Smooth muscle cell (in vitro differentiated cells): ENCODE data around the gene TPK1. TPM values are rescaled to one million over a fixed set of nuclear protein-coding genes. Genes with fewer than 3 reads are reported as not detected.

ENCODE experiments used
- DNase-seq: peaks from one replicate; lab custom pipeline; 2025; ENCODE audit not compliant: unreplicated experiment; lab: John Stamatoyannopoulos, UW
- H2AFZ ChIP-seq: fragments of 200-600 bp; sonication (generic); 2 replicates; pipeline ENCODE4 v1.6.0; 2016; ENCODE audit warnings: antibody characterized with exemption, low read depth, mild to moderate bottlenecking
- H3F3A ChIP-seq: fragments of 200-600 bp; sonication (generic); 2 replicates; pipeline ENCODE4 v1.6.0; 2017; ENCODE audit warnings: antibody characterized with exemption, low read depth
- H3K27ac ChIP-seq: fragments of 200-600 bp; sonication (generic); 2 replicates; pipeline ENCODE4 v1.5.1; 2016; ENCODE audit warnings: low read depth, mild to moderate bottlenecking
- H3K27me3 ChIP-seq: fragments of 200-600 bp; sonication (generic); 2 replicates; pipeline ENCODE4 v1.6.1; 2016; ENCODE audit warnings: low read depth, mild to moderate bottlenecking
- H3K36me3 ChIP-seq: fragments of 200-600 bp; sonication (generic); 2 replicates; pipeline ENCODE4 v1.5.1; 2016; ENCODE audit warnings: low read depth
- H3K4me1 ChIP-seq: fragments of 200-600 bp; sonication (generic); 2 replicates; pipeline ENCODE4 v1.5.1; 2016; ENCODE audit warnings: low read depth
- H3K4me2 ChIP-seq: fragments of 200-600 bp; sonication (generic); 2 replicates; pipeline ENCODE4 v1.6.0; 2016; ENCODE audit warnings: mild to moderate bottlenecking
- H3K4me3 ChIP-seq: fragments of 200-600 bp; sonication (generic); 2 replicates; pipeline ENCODE4 v1.5.1; 2016; ENCODE audit warnings: mild to moderate bottlenecking
- H3K79me2 ChIP-seq: fragments of 200-600 bp; sonication (generic); 2 replicates; pipeline ENCODE4 v1.6.0; 2016; ENCODE audit warnings: low read depth, mild to moderate bottlenecking
- H3K9ac ChIP-seq: fragments of 200-600 bp; sonication (generic); 2 replicates; pipeline ENCODE4 v1.6.0; 2016; ENCODE audit warnings: low read depth
- H3K9me3 ChIP-seq: fragments of 200-600 bp; sonication (generic); replicated peaks from 2 replicates; pipeline ENCODE4 v1.5.1; 2016; ENCODE audit warnings: low read depth
- H4K20me1 ChIP-seq: fragments of 200-600 bp; sonication (generic); 2 replicates; pipeline ENCODE4 v1.6.0; 2016; ENCODE audit warnings: low read depth
- WGBS: methylation state at CpG from one replicate; pipeline ENCODE4 v1.1.7; 2016; ENCODE audit warnings: low lambda C conversion rate; 5-methylcytosine and 5-hydroxymethylcytosine counted together
- polyA plus RNA-seq: library from polyadenylated mRNA; unstranded; fragments of >200 nt; fragmentation: Nextera tagmentation; extraction: Ambion mirVana; gene quantifications from 2 replicates; pipeline ENCODE4 v1.2.1, GENCODE V29; 2016
- total RNA-seq: library from RNA; depleted of rRNA; stranded (reverse); fragments of >200 nt; gene quantifications from 2 replicates; pipeline ENCODE4 v1.2.3, GENCODE V29; 2014
- TF ChIP-seq, protein P1 (sequence below): fragments of 200-600 bp; sonication (generic); IDR thresholded peaks from 2 replicates; pipeline ENCODE4 v1.5.1; 2017; ENCODE audit warnings: borderline replicate concordance, mild to moderate bottlenecking, antibody characterized with exemption; ENCODE audit not compliant: insufficient read depth, poor library complexity, severe bottlenecking

Gene TPK1
- total and polyA plus RNA-seq, 2 experiments from 2014 or later: 1.2 to 1.9 TPM

DNA sequence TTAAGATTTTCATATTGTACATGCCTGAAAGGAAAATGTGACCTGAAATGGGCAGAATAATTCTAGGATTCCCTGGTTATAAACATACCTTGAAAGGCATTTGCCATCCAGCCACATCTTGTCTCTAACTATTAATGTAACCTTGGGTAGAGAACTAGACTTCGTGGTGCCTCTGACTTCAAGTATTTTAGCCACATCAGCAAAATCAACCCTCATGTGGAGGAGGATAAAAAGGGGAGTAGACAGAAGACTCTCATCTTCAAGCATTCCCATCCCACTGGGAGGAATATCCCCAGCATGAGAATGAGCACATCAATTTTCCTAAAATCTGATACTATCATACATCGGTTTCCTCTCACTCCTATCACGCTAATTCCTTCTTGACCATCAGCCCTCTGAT, 267.6 kb downstream of the TPK1 start:
- WGBS: 93% methylated on average over 3 of the region's 3 CpGs
- no peaks in the 10 kb centered on the region for H3K79me2 ChIP-seq
- no peaks in the 10 kb centered on the region for H3K9me3 ChIP-seq
- H3K4me1 ChIP-seq: no peaks in the 10 kb centered on the region
- H3K27me3 ChIP-seq: no peaks in the 10 kb centered on the region
- no peak overlapping the region for H3K4me3 ChIP-seq
- DNase-seq: no peak
- H3K27ac ChIP-seq: no peak overlapping the region
- H4K20me1 ChIP-seq: no peaks in the 10 kb centered on the region
- H3K36me3 ChIP-seq: no peaks in the 10 kb centered on the region
- H2AFZ ChIP-seq: no peak overlapping the region
- no peaks in the 10 kb centered on the region for H3F3A ChIP-seq
- TF ChIP-seq, protein P1, sequence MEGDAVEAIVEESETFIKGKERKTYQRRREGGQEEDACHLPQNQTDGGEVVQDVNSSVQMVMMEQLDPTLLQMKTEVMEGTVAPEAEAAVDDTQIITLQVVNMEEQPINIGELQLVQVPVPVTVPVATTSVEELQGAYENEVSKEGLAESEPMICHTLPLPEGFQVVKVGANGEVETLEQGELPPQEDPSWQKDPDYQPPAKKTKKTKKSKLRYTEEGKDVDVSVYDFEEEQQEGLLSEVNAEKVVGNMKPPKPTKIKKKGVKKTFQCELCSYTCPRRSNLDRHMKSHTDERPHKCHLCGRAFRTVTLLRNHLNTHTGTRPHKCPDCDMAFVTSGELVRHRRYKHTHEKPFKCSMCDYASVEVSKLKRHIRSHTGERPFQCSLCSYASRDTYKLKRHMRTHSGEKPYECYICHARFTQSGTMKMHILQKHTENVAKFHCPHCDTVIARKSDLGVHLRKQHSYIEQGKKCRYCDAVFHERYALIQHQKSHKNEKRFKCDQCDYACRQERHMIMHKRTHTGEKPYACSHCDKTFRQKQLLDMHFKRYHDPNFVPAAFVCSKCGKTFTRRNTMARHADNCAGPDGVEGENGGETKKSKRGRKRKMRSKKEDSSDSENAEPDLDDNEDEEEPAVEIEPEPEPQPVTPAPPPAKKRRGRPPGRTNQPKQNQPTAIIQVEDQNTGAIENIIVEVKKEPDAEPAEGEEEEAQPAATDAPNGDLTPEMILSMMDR: no peak
- H3K4me2 ChIP-seq: no peak overlapping the region
- no peak overlapping the region for H3K9ac ChIP-seq

DNA sequence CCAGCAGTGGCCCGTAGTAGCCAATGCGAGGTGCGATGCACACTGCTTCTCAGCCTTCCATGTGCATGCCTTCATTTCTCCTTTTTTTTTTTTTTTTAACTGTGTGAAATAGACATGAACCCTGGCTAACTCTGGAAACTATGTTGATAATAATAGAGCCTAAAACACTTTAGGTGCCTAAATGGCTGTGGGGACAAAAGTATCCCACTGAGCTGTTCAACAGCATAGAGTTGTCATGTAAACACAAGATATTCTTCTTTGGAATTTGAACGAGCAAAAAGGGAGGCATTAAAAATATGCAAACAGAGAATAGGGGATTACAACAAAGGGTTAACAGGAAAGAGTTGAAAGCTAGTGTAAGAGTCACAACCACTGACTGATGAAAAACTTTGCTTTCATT, 270.3 kb downstream of the TPK1 start:
- Histone ChIP-seq H2AFZ (no peak overlapping the region), H3K27ac (no peak overlapping the region), H3K4me1 (no peaks in the 10 kb centered on the region), H3K9me3 (no peaks in the 10 kb centered on the region), H3K36me3 (no peaks in the 10 kb centered on the region), H3K27me3 (no peaks in the 10 kb centered on the region), H3F3A (no peaks in the 10 kb centered on the region), H3K4me3 (no peak overlapping the region), H4K20me1 (no peaks in the 10 kb centered on the region), H3K79me2 (no peaks in the 10 kb centered on the region), H3K9ac (no peak overlapping the region), H3K4me2 (no peak overlapping the region)
- TF ChIP-seq, protein P1: no peak
- WGBS: 80% methylated on average over 4 of the region's 4 CpGs
- no peak for DNase-seq

DNA sequence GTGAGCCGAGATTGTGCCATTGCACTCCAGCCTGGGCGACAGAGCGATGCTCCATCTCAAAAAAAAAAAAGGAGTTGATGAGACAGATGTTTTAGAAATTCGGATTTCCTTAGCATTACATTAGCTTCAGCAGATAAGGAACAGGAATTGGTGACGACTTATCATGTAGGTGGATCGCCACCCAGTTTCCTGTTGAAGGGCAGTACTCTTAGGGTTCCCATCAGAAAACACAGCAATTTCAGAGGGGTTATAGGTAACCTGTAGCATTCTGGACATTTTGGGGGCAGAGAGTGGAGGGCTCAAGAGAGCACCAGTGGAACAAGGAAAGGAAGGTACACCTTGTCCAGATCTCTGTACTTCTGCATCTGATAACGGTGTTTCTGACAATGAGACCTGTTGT, 286.0 kb downstream of the TPK1 start:
- no peak overlapping the region for H3K4me3 ChIP-seq
- H3K4me2 ChIP-seq: no peak overlapping the region
- TF ChIP-seq, protein P1: no peak
- H3F3A ChIP-seq: no peaks in the 10 kb centered on the region
- DNase-seq: no peak
- H3K79me2 ChIP-seq: no peaks in the 10 kb centered on the region
- no peak overlapping the region for H3K27ac ChIP-seq
- no peaks in the 10 kb centered on the region for H3K9me3 ChIP-seq
- no peak overlapping the region for H2AFZ ChIP-seq
- H3K36me3 ChIP-seq: no peaks in the 10 kb centered on the region
- H3K27me3 ChIP-seq: no peaks in the 10 kb centered on the region
- WGBS: 96% methylated on average over 7 of the region's 7 CpGs
- no peaks in the 10 kb centered on the region for H4K20me1 ChIP-seq
- H3K4me1 ChIP-seq: no peaks in the 10 kb centered on the region
- H3K9ac ChIP-seq: no peak overlapping the region

DNA sequence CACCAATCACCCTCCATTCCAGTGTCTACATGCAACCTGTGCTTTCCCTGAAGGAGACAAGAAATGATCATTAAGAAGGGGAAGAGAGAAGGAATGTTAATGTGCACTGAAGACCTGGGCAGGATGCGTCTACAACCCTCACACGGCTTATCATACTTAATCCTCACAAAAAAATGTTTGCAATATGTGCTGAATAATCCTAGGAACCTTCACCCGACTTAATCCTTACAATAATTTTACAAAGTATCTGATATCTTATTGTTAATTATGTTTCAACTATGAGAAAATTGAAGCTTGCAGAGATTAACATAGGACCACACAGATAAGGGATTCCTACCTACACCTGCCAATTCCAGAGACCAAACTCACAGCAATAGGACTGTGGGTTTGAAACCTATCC, 287.3 kb downstream of the TPK1 start:
- DNase-seq: no peak
- Histone ChIP-seq H3K4me2 (no peak overlapping the region), H3K9ac (no peak overlapping the region), H3K9me3 (no peaks in the 10 kb centered on the region), H2AFZ (no peak overlapping the region), H3K27me3 (no peaks in the 10 kb centered on the region), H3K4me1 (no peaks in the 10 kb centered on the region), H4K20me1 (no peaks in the 10 kb centered on the region), H3K27ac (no peak overlapping the region), H3K36me3 (no peaks in the 10 kb centered on the region), H3F3A (no peaks in the 10 kb centered on the region), H3K4me3 (no peak overlapping the region), H3K79me2 (no peaks in the 10 kb centered on the region)
- WGBS: 89% methylated on average over 3 of the region's 3 CpGs
- TF ChIP-seq, protein P1: no peak
